ENCODE measurements around the gene CHRM4.

CHRM4 gene

DNA sequence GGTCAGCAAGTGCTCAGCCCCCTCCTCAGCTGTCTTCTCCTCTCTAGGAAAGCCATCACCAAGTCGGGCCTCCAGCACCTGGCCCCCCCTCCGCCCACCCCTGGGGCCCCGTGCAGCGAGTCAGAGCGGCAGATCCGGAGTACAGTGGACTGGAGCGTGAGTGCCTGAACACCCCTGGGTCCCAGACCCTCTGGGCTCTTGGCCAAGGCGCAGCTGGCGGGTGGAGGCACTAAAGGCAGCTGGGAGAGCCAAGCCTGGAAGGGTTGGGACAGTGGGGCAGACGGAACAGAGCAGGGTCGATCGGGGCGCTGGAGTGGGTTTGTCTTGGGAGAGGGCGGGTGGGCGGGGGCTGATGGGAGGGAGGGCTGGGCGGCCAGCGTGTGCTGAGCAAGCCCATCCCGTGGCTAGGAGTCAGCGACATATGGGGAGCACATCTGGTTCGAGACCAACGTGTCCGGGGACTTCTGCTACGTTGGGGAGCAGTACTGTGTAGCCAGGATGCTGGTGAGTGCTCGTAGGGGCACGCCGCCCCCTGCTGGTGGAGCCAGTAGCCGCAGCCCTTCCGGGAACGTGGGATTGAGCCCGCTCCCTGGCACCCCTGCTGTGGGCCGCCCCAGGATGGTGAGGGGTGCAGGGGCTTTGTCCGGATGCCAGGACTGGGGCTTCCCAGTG, 24.2 kb downstream of the CHRM4 start:
- DNase-seq (ENCODE audit: low spot score), result peak; percentile 62

DNA sequence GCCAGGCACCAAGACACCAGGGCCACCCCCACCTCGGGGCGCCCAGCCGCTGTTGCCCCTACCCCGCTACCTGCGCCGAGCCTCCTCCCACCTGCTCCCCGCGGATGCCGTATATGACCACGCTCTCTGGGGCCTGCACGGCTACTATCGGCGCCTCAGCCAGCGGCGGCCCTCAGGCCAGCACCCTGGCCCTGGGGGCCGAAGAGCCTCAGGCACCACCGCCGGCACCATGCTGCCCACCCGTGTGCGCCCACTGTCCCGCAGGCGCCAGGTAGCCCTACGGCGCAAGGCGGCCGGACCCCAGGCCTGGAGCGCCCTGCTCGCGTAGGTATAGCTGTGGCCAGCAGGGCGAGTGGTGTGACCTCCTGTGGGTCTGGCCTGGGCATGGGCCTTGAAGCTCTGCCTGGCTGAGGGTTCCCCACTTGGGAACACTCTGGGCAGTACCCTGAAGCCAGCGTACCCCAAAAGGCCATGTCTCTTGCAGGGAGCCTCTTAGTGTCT, 24.9 kb downstream of the CHRM4 start:
- DNase-seq (ENCODE audit: low spot score), result no peak

GRCh38 chr11:46366260-46366659, 25.3 kb downstream of the CHRM4 start:
- no peak for DNase-seq (ENCODE audit: low spot score)

DNA sequence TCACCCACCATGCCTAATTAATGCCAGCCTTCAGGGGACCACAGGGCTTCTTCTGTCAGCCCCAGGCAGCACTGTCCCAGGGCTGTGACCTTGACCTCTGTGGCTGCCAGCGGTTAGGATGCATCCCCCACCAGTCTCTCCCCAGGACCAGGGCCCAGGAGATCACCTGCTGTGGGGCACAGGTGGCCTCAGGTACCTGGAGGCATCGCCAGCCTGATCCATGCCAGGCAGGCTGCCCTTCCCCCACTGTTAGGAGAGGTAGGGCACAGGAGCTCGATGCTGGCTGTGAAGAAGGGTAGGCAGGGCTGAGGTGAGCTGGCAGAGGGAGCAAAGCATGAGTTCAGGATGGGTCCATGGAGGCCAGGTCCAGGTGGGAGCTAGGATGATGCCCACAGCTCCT, 26.8 kb downstream of the CHRM4 start:
- no peak for DNase-seq (ENCODE audit: low spot score)

GRCh38 chr11:46364056-46364455, 27.5 kb downstream of the CHRM4 start:
- no peak for DNase-seq (ENCODE audit: low spot score)

DNA sequence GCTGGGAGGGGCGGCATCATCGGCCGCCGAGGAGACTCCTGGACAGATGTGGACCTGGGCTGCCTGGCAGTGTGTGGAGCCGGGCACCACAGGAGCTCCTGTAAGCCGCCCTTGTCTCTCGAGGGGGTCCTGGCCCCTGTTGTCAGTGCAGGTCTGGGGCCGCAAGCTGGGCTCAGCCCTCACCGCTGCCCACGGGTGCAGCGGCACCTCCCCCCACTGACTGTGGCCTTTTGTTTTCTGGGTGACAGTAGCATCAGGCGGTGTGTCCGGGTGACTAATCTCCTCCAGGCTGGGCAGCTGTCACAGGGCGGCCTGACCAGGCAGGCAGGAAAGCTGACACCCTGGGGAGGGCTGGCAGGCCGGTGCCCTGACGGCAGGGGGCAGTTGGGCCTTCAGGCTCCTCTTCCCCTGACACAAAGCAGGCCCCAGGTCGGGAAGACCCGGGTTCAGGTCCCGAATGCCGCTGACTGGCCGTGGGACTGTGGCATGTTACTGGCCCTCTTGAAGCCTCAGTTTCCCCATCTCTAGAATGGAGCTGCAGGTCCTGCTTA, 28.0 kb downstream of the CHRM4 start:
- DNase-seq (ENCODE audit: low spot score), result peak; percentile 82

- peak; percentile 95 for DNase-seq (ENCODE audit: low spot score)
Measured at GRCh38 chr11:46363031-46363407, 28.6 kb downstream of the CHRM4 start.

- DNase-seq (ENCODE audit: low spot score), result no peak
Measured at GRCh38 chr11:46362156-46363030, 29.2 kb downstream of the CHRM4 start.

DNA sequence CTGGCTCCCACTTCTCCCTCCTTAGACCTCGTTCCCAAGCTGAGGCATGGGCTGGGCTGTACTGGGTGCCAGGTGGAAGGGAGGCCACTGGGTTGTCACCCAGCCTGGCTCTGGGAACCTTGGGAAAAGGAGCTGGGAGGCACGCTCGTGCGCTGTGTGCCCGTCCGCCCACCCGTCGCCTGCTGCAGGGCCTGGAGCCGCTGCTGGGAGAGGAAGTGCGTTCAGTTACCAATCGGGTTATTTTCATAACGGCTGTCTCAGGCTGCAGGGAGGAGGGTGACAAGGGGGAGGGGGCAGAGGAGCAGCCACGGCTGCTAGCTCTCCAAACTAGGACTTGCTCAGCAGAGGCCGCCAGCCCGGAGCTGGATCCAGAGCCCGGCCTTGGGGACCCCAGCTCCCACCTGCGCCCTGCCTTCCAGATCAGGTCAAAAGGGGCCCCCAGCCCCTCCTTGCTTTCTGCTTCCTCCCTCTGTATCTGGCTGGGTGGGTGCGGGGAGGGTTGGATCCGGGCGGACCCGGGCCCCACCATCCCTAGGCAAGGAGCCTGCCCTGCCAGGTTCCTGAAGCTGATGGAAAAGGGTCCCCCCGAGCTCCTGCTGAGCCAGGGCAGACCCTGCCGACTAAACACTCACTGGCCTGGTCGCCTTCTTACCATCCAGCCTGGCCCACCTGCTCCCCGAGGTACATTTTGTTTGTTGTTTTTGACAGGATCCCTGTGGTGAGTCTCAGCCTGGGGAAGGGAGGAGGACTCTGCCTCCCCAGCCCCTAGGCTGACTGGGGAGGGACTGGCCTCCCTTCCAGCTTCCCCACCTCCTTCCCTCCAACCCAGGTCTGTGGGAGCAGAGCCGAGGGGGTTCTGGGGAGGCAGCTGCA, 30.1 kb downstream of the CHRM4 start:
- DNase-seq (ENCODE audit: low spot score), result peak; percentile 95

DNA sequence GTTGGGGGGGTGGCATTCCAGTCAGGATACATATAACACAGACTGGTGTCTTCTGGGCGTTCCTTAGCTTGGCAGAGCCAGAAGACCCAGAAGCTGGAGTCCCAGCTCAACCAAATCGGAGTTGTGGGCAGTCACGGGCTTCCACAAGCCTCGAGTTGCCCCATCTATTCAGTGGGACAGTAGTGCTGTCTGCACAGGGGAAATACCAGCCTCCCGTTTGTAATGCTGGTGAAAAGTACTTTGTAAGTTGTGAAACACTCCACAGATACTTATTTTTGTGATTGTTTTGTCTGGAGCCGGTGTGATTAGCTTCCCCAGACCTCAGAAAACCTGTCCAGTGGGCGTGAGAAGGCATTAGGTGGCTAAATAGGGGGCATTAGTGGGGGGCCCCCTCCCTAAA, 30.7 kb downstream of the CHRM4 start:
- DNase-seq (ENCODE audit: low spot score), result peak; percentile 45

- no peak for DNase-seq (ENCODE audit: low spot score)
Measured at GRCh38 chr11:46359953-46360352, 31.6 kb downstream of the CHRM4 start.

DNA sequence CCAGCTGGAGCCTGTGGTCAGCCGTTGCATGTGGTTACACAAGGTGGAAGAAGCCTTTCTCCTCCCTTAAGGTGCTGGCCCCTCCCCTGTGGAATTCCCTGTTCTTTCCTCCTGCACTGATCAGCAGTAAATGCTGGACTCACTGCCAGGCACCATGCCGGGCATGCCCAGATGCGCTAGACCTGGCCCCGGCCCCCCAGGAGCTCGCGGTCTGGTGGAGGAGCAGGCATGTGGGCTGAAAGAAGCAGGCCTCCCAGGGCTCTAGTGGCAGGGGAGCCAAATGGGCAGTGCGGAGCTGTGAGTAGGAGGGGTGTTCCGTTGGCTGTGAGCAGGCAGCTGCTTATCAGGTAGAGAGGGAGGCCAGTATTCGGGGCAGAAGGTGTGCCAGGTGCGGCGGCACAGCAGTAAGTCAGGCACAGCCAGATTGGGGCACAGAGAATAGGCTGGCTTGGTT, 34.1 kb downstream of the CHRM4 start:
- DNase-seq (ENCODE audit: low spot score), result no peak

DNA sequence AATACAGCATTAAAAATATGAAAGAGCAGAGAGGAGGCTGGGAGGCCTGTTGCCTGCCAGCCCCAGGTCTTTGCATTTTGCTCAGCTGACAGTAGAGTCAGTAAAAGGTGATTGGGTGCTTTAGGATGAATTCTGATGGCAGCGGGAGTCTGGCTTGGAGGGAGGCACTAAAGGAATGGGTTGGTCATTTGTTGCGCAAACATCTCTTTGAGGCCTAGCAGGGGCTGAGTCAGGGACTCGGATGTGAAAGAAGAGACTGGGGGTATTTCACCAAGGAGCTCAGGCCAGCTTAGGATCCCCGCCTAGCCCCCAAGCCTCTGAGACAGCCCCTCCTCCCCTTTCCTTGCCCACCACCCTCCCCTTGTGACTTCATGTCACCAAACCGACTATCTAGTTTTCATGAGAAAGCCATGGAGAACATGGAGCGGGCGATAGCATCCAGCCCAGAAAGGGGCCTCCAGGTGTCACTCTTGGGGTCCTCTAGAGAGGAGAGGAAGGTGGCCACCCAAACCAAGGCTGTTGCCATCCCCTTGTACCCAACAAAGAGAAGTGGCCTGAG, 34.6 kb downstream of the CHRM4 start:
- no peak for DNase-seq (ENCODE audit: low spot score)

- DNase-seq (ENCODE audit: low spot score), result no peak
Measured at GRCh38 chr11:46353698-46354097, 37.9 kb downstream of the CHRM4 start.

GRCh38 chr11:46352063-46352841, 39.3 kb downstream of the CHRM4 start:
- peak; percentile 75 for DNase-seq (ENCODE audit: low spot score)

GRCh38 chr11:46351606-46352005, 40.0 kb downstream of the CHRM4 start:
- DNase-seq (ENCODE audit: low spot score), result no peak

DNA sequence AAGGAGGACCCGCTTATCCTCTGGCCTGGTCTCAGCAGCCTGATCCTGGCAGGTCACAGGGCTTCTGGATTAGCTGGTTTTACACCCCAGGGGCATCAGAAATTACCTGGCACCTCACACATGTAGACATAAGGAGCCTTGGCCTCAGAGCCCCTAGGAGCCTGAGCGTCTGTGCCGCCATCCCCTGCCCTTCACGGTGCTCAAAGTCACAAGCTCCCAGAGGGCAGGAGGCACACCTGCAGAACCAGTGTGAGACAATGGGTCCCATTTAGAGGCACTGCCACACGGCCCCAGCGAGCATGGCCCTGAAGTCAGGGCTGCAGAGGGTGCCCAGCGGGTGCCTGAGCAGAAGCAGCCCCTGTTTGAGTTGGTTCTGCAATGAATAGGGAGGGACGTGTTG, 40.4 kb downstream of the CHRM4 start:
- DNase-seq (ENCODE audit: low spot score), result no peak

GRCh38 chr11:46350695-46351094, 40.9 kb downstream of the CHRM4 start:
- no peak for DNase-seq (ENCODE audit: low spot score)

DNA sequence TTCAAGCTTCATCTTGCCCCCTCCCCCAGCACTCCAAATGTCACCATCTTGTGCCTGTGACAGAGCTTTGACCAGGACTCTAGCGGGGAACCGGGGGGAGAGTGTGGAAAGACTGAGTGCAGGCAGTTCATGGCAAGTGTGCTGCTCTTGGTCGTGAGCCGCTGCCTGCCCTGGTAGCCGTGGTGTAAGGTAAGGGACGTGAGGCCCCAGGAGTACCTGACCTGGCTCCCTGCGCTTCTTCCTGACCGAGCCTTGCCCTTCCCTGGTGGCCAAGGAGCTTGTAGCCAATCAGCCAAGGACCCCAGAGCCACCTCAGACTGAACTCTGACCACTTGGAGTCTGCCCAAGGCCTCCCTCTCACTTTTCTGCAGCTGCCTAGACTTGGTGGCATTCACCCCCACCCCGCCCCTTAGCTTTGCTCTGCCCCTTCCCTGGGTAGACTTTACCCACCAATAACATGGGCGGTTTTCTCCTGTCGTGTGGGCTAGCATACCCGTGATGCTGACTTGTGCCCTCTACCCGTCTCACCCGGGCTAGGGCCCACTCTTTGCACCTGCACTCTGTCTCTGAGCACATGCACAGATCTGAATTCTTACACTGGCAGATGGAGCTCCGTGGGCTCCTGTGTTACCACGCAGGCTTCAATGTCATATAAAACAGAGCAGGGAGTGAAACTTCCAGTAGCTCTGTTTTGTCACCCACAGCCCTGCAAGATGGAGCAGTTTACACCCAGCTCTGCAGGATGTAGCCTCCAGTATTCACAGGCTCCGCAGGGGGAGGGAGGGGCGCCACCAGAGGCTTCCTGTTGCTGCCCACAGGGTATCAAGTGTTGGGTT, 42.8 kb downstream of the CHRM4 start:
- DNase-seq (ENCODE audit: low spot score), result no peak
